IPS-20b (cell line): ENCODE results near the gene PKN1.

Source experiments
- H3K27ac ChIP-seq: one replicate; pipeline ENCODE4 v1.5.1; 2013; ENCODE audit warnings: low read length
- H3K27me3 ChIP-seq: 2 replicates; pipeline ENCODE4 v1.6.1; 2013; ENCODE audit warnings: mild to moderate bottlenecking, low read length, inconsistent platforms; ENCODE audit not compliant: insufficient read depth
- H3K36me3 ChIP-seq: 2 replicates; pipeline ENCODE4 v1.6.1; 2013; ENCODE audit warnings: low read depth, mild to moderate bottlenecking, inconsistent platforms, low read length, moderate library complexity; ENCODE audit not compliant: insufficient read depth
- H3K4me1 ChIP-seq: 2 replicates; pipeline ENCODE4 v1.6.1; 2013; ENCODE audit warnings: mild to moderate bottlenecking, control low read depth, inconsistent platforms, low read length, moderate library complexity; ENCODE audit not compliant: insufficient read depth
- H3K4me3 ChIP-seq: 2 replicates; pipeline ENCODE4 v1.5.1; 2013; ENCODE audit warnings: mild to moderate bottlenecking, low read length, inconsistent platforms
- H3K9ac ChIP-seq: 2 replicates; pipeline ENCODE4 v1.6.1; 2013; ENCODE audit warnings: low read depth, mild to moderate bottlenecking, inconsistent platforms, low read length, moderate library complexity
- H3K9me3 ChIP-seq: 2 replicates; pipeline ENCODE4 v1.6.1; 2013; ENCODE audit warnings: mild to moderate bottlenecking, low read depth, low read length, inconsistent platforms; ENCODE audit not compliant: insufficient read depth

Gene PKN1

DNA sequence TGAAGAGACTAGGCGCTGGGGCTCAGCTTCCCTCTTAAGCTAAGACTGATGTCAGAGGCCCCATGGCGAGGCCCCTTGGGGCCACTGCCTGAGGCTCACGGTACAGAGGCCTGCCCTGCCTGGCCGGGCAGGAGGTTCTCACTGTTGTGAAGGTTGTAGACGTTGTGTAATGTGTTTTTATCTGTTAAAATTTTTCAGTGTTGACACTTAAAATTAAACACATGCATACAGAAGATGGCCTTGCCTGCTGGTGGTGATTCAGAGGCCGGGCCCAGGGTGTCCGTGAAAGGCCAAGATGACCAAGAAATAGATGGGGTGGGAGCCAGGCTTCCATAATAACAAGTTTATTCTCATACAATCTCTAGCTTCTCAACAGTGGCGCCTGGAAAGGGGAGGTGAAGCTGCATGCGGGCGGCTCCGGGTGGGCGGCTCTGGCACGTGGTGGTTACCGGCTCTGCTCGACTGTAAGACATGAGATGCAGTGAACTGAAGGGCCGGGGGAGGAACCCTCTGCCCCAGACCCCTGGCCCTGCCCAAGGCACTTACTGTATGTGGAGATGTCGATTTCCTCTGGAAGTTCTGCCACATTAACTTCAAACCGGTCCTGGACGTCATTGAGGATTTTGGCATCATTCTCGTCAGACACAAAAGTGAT is 24.5 kb upstream of the PKN1 start:
- no peak overlapping the region for H3K27ac ChIP-seq

DNA sequence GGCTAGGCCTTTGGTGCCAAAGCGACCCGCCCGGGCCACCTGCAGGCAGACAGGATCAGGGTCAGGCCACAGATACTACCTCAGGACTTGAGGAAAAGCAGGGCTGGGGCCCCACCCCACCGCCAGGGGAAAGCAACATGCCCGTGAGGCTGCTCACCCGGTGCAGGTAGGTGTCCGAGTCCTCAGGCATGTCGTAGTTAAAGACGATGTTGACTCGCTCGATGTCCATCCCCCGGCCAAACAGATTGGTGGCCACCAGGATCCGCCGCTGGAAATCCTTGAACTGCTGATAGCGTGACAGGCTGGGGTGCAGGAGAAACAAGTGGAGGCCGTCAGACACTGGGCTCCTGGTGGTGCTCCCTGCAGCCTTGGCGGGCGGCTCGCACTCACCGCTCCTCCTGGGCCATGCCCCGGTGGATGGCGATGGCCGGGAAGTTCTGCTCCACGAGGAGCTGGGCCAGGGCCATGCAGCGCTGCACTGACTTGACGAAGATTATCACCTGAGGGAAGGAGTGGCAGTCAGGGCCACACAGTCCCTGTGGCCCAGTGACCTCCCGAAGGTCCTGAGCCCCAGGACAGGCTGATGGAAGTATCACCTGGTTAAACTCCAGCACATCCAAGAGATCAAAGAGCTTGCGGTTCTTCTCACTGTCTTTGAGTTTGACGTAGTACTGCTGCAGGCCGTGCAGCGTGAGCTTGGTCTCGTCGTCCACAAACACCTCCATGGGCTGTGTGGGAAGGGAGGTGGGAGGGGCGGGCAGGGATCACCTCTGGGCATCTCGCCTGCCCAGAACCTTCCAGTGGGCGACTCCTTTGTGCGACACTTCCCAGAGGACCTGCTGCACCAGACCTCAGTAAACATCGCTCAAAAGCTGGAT is 23.7 kb upstream of the PKN1 start:
- no peak overlapping the region for H3K4me3 ChIP-seq
- no peak overlapping the region for H3K9ac ChIP-seq
- peaks cover 4% of the 10 kb centered on the region; the same call in 1 of the 2 replicates for H3K4me1 ChIP-seq
- no peak overlapping the region for H3K27ac ChIP-seq
- peaks cover 71% of the 10 kb centered on the region for H3K36me3 ChIP-seq
- no peaks in the 10 kb centered on the region for H3K27me3 ChIP-seq
- H3K9me3 ChIP-seq, result no peaks in the 10 kb centered on the region; the same call in 1 of the 2 replicates

More for the DNA sequence above, 24.5 kb upstream of the PKN1 start:
- no peak overlapping the region for H3K9ac ChIP-seq
- no peaks in the 10 kb centered on the region for H3K27me3 ChIP-seq
- H3K4me3 ChIP-seq, result no peak overlapping the region
- no peaks in the 10 kb centered on the region; the same call in 1 of the 2 replicates for H3K9me3 ChIP-seq
- H3K4me1 ChIP-seq, result no peaks in the 10 kb centered on the region
- H3K36me3 ChIP-seq, result peaks cover 67% of the 10 kb centered on the region

DNA sequence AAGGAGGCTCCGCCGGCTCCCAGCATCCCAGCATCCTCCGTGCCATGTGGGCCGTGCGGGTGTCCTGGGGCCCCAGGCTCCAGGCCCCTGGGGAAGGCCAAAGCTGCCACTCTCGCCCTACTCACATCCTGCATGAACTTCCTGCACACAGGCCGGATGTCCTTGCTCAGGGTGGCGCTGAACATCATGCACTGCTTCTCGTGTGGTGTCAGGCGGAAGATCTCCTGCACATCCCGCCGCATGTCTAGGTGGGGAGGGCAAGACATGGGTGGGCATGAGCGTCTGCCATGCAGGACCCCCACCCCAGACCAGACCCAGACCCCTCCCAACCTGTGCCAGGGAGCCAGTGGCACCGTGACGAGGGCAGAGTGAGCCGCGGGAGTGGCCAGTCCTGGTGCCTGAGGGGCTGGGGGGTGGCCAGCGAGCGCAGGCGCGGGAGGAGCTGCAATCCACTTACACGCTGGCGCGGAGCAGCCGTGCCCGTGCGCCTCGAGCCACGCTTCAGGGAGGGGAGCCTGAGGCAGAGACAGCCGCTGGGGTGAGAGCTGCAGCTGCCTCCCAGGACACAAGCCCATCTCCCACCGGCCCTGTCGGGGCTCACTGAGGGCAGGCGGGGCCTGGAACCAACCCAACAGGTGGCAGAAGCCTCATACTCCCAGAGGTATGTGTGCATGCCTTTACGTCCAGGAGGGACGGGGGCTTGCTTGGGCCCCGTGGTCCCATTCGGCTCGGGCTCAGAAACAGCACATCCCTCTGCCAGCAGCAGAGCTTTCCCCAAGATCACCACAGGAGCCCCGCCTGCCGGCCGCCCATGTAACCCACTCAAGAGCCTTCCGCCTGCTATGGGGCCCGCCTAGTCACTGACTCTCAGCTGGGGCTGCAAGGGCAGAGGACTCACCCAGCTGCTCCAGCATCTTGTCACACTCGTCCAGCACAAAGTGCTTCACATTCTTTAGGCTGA is 22.7 kb upstream of the PKN1 start:
- Histone ChIP-seq H3K9ac (no peak overlapping the region), H3K36me3 (peaks cover 72% of the 10 kb centered on the region), H3K4me1 (peaks cover 4% of the 10 kb centered on the region; the same call in 1 of the 2 replicates), H3K9me3 (no peaks in the 10 kb centered on the region; the same call in 1 of the 2 replicates), H3K27ac (no peak overlapping the region), H3K27me3 (no peaks in the 10 kb centered on the region), H3K4me3 (no peak overlapping the region)

DNA sequence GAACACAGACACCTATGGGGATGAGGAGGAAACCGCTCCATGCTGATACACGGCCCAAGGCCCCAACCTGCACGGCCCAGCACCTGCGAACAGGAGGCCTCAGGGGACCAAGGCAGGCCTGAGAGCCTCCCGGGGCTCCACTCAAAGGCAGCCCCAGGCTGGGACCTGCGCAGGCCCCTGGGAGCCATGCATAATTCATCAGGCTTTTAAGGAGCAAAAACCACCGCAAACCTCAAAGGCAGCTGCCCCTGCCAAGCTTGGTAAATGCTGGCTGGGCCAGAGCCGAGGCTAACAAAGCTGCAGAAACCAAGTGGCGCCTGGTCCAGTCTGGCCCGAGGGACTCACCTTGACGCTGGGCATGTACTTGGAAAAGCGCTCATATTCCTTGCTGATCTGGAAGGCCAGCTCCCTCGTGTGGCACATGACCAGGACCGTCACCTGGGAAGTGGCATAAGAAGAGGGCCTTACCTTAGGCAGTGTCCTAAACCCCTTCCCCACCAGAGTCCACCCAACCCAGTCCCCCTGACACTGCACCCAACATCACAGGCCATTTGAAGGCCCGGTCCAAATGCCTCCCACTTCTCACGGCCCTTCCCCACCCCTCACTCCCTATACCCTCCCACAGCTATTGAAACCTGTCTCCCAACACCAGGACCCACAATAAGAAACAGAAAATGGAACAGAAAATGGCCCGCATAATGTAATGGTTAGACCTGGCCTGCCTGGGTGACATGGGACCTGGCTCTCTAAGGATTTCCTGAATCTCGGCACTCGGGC is 21.8 kb upstream of the PKN1 start:
- no peaks in the 10 kb centered on the region for H3K27me3 ChIP-seq
- H3K27ac ChIP-seq, result no peak overlapping the region
- H3K36me3 ChIP-seq, result peaks cover 82% of the 10 kb centered on the region
- no peaks in the 10 kb centered on the region; the same call in 1 of the 2 replicates for H3K9me3 ChIP-seq
- peaks cover 4% of the 10 kb centered on the region; the same call in 1 of the 2 replicates for H3K4me1 ChIP-seq
- H3K4me3 ChIP-seq, result no peak overlapping the region
- no peak overlapping the region for H3K9ac ChIP-seq

DNA sequence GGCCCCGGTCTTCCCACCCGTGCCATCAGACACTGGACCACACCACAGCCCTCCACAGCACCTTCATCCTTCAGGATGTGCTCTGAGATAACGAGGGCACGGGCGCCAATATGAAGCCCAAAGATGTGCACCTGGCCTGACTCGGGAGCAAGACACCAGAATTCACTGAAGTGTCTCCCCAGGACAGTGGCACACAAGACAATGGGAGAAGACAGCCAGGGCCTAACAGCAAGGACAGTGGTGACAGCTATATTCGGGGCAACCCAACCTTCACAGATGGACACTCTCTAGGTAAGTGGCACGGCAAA is 21.2 kb upstream of the PKN1 start:
- Histone ChIP-seq H3K9me3 (no peaks in the 10 kb centered on the region; the same call in 1 of the 2 replicates), H3K4me1 (peaks cover 6% of the 10 kb centered on the region; the same call in 1 of the 2 replicates), H3K36me3 (peaks cover 83% of the 10 kb centered on the region), H3K27me3 (no peaks in the 10 kb centered on the region), H3K27ac (no peak overlapping the region), H3K4me3 (no peak overlapping the region), H3K9ac (no peak overlapping the region)

DNA sequence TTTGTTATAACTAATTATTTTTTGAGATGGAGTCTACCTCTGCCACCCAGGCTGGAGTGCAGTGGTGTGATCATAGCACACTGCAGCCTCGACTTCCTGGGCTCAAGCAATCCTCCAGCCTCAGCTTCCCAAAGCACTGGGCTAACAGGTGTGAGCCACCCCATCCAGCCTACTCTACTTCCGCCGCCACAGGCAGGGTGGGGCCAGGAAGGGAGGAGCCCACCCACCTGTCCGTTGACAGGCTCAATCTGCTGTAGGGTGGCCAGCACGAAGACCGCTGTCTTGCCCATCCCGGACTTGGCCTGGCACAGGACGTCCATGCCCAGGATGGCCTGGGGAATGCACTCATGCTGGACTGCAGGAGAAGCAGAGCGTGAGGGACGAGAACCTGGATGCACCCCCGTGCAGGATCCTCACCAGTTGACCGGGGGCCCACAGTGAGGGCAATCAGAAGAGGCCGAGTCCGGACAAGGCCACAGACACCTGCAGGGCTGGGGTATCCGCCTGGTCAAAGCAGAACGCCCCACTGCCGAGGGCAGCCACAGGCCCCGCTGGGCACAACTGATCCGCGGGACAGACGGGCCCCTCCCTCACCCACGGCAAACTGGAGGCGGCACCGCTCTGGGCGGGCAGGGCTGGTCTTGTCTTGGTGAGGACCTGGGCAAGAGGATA is 20.6 kb upstream of the PKN1 start:
- Histone ChIP-seq H3K4me1 (peaks cover 7% of the 10 kb centered on the region; the same call in 1 of the 2 replicates), H3K9ac (no peak overlapping the region)

DNA sequence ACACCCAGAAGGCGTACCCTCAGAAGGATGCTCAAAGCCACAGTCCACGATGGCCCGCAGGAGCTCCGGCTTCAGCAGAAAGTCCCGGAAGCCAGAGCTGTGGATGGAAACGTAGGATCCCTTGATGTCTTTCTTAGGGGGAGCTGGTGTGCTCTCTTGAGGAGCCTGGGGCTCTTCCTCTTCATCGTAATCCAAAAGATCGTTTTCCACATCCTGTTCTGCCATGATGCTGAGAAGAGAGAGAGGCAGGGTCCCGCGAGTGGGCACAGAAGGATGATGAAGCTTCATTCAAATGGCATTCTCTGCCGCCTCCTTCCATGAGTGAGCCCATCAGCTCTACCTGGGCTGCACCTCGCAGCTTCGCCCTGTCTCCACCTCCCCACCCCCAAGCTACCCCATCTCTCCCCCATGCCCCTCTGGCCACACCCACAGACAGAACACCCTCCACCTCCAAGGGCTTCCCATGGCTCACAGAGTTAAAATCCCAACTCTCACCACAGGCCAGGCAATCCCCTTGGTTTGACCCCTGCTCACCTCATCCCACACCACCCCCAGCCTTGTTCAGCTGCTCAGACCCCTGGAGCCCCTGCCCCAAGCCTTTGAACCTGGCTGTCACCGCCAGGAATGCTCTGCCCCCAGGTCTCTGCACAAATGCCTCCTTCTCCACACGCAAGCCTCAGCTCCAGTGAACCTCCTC is 20.0 kb upstream of the PKN1 start:
- no peak overlapping the region for H3K27ac ChIP-seq
- H3K9ac ChIP-seq, result no peak overlapping the region
- no peaks in the 10 kb centered on the region for H3K27me3 ChIP-seq
- H3K9me3 ChIP-seq, result no peaks in the 10 kb centered on the region; the same call in 1 of the 2 replicates
- peaks cover 71% of the 10 kb centered on the region for H3K36me3 ChIP-seq
- H3K4me1 ChIP-seq, result peaks cover 7% of the 10 kb centered on the region; the same call in 1 of the 2 replicates
- H3K4me3 ChIP-seq, result no peak overlapping the region

More for the DNA sequence above, 20.6 kb upstream of the PKN1 start:
- H3K36me3 ChIP-seq, result peaks cover 77% of the 10 kb centered on the region
- no peaks in the 10 kb centered on the region for H3K27me3 ChIP-seq
- no peaks in the 10 kb centered on the region; the same call in 1 of the 2 replicates for H3K9me3 ChIP-seq
- H3K4me3 ChIP-seq, result no peak overlapping the region
- no peak overlapping the region for H3K27ac ChIP-seq

DNA sequence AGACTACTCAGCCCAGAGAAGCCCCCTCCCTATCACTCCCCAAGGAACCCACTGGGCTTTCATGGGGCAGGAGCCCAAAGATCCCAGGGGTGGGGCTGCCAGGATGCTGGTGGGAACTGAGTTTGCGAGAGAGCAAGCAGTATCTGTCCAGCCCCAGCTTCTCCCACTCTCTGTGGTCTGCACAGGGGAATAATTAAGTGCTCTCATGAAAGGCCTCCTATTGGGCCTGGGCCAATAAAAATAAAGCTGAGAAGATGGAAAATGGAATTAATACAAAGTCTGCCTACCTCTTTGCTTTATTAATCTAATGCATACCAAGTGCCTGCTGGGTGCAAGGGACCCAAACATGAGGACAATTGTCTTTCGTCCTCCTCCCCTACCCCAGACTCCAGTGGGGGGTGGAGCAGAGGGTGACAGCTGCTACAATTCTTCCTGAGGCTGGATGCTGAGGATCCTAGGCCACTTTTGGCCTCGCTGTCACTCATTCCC is 19.4 kb upstream of the PKN1 start:
- no peak overlapping the region for H3K27ac ChIP-seq
- H3K27me3 ChIP-seq, result no peaks in the 10 kb centered on the region
- H3K9ac ChIP-seq, result no peak overlapping the region
- H3K4me3 ChIP-seq, result no peak overlapping the region
- H3K4me1 ChIP-seq, result peaks cover 7% of the 10 kb centered on the region; the same call in 1 of the 2 replicates
- H3K9me3 ChIP-seq, result no peaks in the 10 kb centered on the region; the same call in 1 of the 2 replicates
- peaks cover 65% of the 10 kb centered on the region for H3K36me3 ChIP-seq

DNA sequence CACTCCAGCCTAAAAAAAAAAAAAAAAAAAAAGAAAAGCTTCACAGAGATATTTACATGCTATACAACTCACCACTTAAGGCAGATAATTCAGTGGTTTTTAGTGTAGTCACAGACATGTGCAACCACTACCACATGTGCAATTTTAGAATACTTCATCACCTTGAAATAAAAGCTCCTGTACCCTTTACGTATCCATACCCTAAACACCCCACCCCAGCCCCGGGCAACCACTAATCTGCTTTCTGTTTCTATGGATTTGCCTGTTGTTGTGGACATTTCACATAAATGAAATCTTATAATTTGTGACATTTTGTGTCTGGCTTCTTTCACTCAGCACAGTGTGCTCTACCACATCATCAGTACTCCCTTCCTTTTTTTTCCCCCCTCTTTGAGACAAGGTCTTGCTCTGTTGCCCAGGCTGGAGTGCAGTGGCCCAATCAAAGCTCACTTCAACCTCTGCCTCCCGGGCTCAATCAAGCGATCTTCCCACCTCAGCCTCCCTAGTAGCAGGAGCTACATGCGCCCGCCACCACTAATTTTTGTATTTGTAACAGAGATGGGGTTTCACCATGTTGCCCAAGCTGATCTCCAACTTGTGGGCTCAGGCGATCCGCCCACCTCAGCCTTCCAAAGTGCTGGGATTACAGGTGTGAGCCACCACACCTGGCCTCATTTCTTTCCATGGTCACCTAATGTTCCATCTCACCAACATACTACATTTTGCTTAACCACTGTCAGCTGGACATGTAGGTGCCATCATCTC is 18.0 kb upstream of the PKN1 start:
- Histone ChIP-seq H3K27ac (no peak overlapping the region), H3K36me3 (peaks cover 51% of the 10 kb centered on the region), H3K27me3 (no peaks in the 10 kb centered on the region), H3K4me3 (no peak overlapping the region), H3K9me3 (no peaks in the 10 kb centered on the region; the same call in 1 of the 2 replicates), H3K9ac (no peak overlapping the region), H3K4me1 (peaks cover 7% of the 10 kb centered on the region)
